ENCODE results near the gene GNA14. TPM values are rescaled to one million over a fixed set of nuclear protein-coding genes. Genes with fewer than 3 reads are reported as not detected.

GNA14 gene
- total RNA-seq, 5 donors from 2014 or later (not counting 1 experiment from before 2014, with no cell fraction given) = not detected

GRCh38 chr9:77374266-77374665 lies 273.9 kb downstream of the GNA14 start:
- Mint-ChIP-seq H3K4me1 (no peaks in the 10 kb centered on the region), H3K9me3 (peaks cover 5 to 7% (median 6%) of the 10 kb centered on the region in 3 donors)
- WGBS (ENCODE audit: insufficient coverage) = no CpG with 5 or more reads among the region's 3 CpGs

More at GRCh38 chr9:77374266-77374665, 273.9 kb downstream of the GNA14 start:
- DNase-seq (no peak), ATAC-seq (replicated peaks in 1 of 4) (no peak)
- H3K27ac Mint-ChIP-seq = no peak overlapping the region
- Histone ChIP-seq H3K4me3 (ENCODE audit: control insufficient read depth in 1 of 2, extremely low read depth in 1 of 2, low read length in 1 of 2) (no peak overlapping the region), H3K27ac (ENCODE audit: low read length) (no peak overlapping the region), H3K4me1 (ENCODE audit: control insufficient read depth in 1 of 2, extremely low read depth in 1 of 2, insufficient read depth in 2 of 2, low read length in 2 of 2) (no peaks in the 10 kb centered on the region), H3K36me3 (ENCODE audit: control insufficient read depth in 2 of 2, extremely low read depth in 1 of 2, insufficient read depth in 1 of 2, low read length in 1 of 2) (peaks cover 0 to 16% of the 10 kb centered on the region in 2 donors), H3K27me3 (replicated peaks in 1 of 2; ENCODE audit: control insufficient read depth in 2 of 2, extremely low read depth in 1 of 2, insufficient read depth in 2 of 2, low read length in 1 of 2) (no peaks in the 10 kb centered on the region), H3K9me3 (no peaks in the 10 kb centered on the region)
- H3K36me3 Mint-ChIP-seq = peaks cover 53% of the 10 kb centered on the region
- CTCF ChIA-PET = interaction anchor here in 1 of 2 donors (1.2 kb wide), 1 partner anchor 83 kb away, joined by 3 read pairs; no protein-coding TSS in a partner anchor
- no peaks in the 10 kb centered on the region for H3K27me3 Mint-ChIP-seq
- POLR2A ChIA-PET = no interaction called here
- no peak overlapping the region for H3K4me3 Mint-ChIP-seq
